GM18861 (cell line): ENCODE measurements around the gene EP300.
"Not testable (repeated sequence)": the region's sequence is repeated elsewhere in the genome, so short reads cannot be mapped to it uniquely, and the experiment has no call there.

Experiments
- ATAC-seq: cut with Tn5 transposase; IDR thresholded peaks from one replicate; pipeline ENCODE4 v1.9.1; 2021; ENCODE audit not compliant: unreplicated experiment

Gene EP300

GRCh38 chr22:41146573-41146972 lies 54.2 kb downstream of the EP300 start:
- ATAC-seq, result no peak

- ATAC-seq, result no peak
Observed at GRCh38 chr22:41147722-41148121, 55.3 kb downstream of the EP300 start.

GRCh38 chr22:41152902-41153301 lies 60.5 kb downstream of the EP300 start:
- no peak for ATAC-seq

- ATAC-seq, result no peak
Observed at GRCh38 chr22:41157083-41157482, 64.7 kb downstream of the EP300 start.

GRCh38 chr22:41169157-41169556 lies 76.8 kb downstream of the EP300 start:
- no peak for ATAC-seq

GRCh38 chr22:41171996-41172395 lies 79.6 kb downstream of the EP300 start:
- no peak for ATAC-seq

GRCh38 chr22:41175546-41175945 lies 83.2 kb downstream of the EP300 start:
- ATAC-seq, result no peak

GRCh38 chr22:41177040-41177621 lies 84.7 kb downstream of the EP300 start:
- ATAC-seq, result no peak

- ATAC-seq, result no peak
Observed at GRCh38 chr22:41177622-41178424, 85.4 kb downstream of the EP300 start.

- ATAC-seq, result no peak
Observed at GRCh38 chr22:41178425-41178975, 86.1 kb downstream of the EP300 start.

GRCh38 chr22:41180362-41180761 lies 88.0 kb downstream of the EP300 start:
- not testable (repeated sequence) for ATAC-seq

GRCh38 chr22:41180926-41181325 lies 88.5 kb downstream of the EP300 start:
- ATAC-seq, result no peak

GRCh38 chr22:41181349-41182241 lies 89.2 kb downstream of the EP300 start:
- ATAC-seq, result no peak

GRCh38 chr22:41184679-41185078 lies 92.3 kb downstream of the EP300 start:
- ATAC-seq, result no peak

GRCh38 chr22:41191467-41191866 lies 99.1 kb downstream of the EP300 start:
- ATAC-seq, result no peak

GRCh38 chr22:41193829-41194228 lies 101.4 kb downstream of the EP300 start:
- ATAC-seq, result no peak

- ATAC-seq, result peak; percentile 49
Observed at GRCh38 chr22:41197038-41197972, 104.9 kb downstream of the EP300 start.

- no peak for ATAC-seq
Observed at GRCh38 chr22:41198027-41198580, 105.7 kb downstream of the EP300 start.

GRCh38 chr22:41201141-41201540 lies 108.7 kb downstream of the EP300 start:
- no peak for ATAC-seq

GRCh38 chr22:41203118-41203517 lies 110.7 kb downstream of the EP300 start:
- ATAC-seq, result no peak
